NOMO-1 treated with dmso at 0.1 percent for 144 hours (cell line): ENCODE measurements around the gene OAS2.
A peak's percentile ranks its signal among the peaks of the same experiment; 100 is the strongest.
"Not testable (repeated sequence)": the region's sequence is repeated elsewhere in the genome, so short reads cannot be mapped to it uniquely, and the experiment has no call there.

Experiments
- DNase-seq: peaks from one replicate; lab custom pipeline; 2025; ENCODE audit not compliant: unreplicated experiment; lab: John Stamatoyannopoulos, UW

Gene OAS2

GRCh38 chr12:112950701-112951100 is 27.6 kb upstream of the OAS2 start:
- DNase-seq, result no peak

- DNase-seq, result not testable (repeated sequence)
Observed at GRCh38 chr12:112957125-112957524, 21.2 kb upstream of the OAS2 start.

GRCh38 chr12:112961074-112961473 is 17.2 kb upstream of the OAS2 start:
- DNase-seq, result no peak

GRCh38 chr12:112961536-112961935 is 16.8 kb upstream of the OAS2 start:
- no peak for DNase-seq

- DNase-seq, result no peak
Observed at GRCh38 chr12:112962561-112962960, 15.8 kb upstream of the OAS2 start.

GRCh38 chr12:112963227-112963861 is 15.0 kb upstream of the OAS2 start:
- no peak for DNase-seq

- DNase-seq, result no peak
Observed at GRCh38 chr12:112964067-112964670, 14.2 kb upstream of the OAS2 start.

GRCh38 chr12:112964915-112965314 is 13.4 kb upstream of the OAS2 start:
- DNase-seq, result no peak

GRCh38 chr12:112965643-112966042 is 12.7 kb upstream of the OAS2 start:
- DNase-seq, result no peak

GRCh38 chr12:112967306-112967705 is 11.0 kb upstream of the OAS2 start:
- DNase-seq, result no peak

- no peak for DNase-seq
Observed at GRCh38 chr12:112967858-112968257, 10.5 kb upstream of the OAS2 start.

GRCh38 chr12:112969547-112970306 is 8.6 kb upstream of the OAS2 start:
- DNase-seq, result no peak

GRCh38 chr12:112970391-112970790 is 7.9 kb upstream of the OAS2 start:
- DNase-seq, result no peak

- DNase-seq, result no peak
Observed at GRCh38 chr12:112971248-112971647, 7.1 kb upstream of the OAS2 start.

- DNase-seq, result no peak
Observed at GRCh38 chr12:112973011-112973735, 5.1 kb upstream of the OAS2 start.

- DNase-seq, result peak; percentile 14
Observed at GRCh38 chr12:112973818-112974231, 4.5 kb upstream of the OAS2 start.

- DNase-seq, result no peak
Observed at GRCh38 chr12:112974904-112975303, 3.4 kb upstream of the OAS2 start.

- no peak for DNase-seq
Observed at GRCh38 chr12:112977139-112977538, 1.2 kb upstream of the OAS2 start.

- DNase-seq, result no peak
Observed at GRCh38 chr12:112977641-112978040, 678 bp upstream of the OAS2 start.

GRCh38 chr12:112979041-112979680 is 842 bp downstream of the OAS2 start:
- no peak for DNase-seq

- no peak for DNase-seq
Observed at GRCh38 chr12:112980491-112981158, 2.3 kb downstream of the OAS2 start.
